HEK293 (cell line): ENCODE measurements around the gene MAP1B.

Experiments used
- ATF2 ChIP-seq: fragments of 450-650 bp; formaldehyde crosslinking; IDR thresholded peaks from 2 replicates; pipeline ENCODE4 v1.5.1; 2016; ENCODE audit warnings: missing biosample characterization, missing genetic modification characterization, low read depth
- BCL11A ChIP-seq: fragments of 450-650 bp; formaldehyde crosslinking; IDR thresholded peaks from 2 replicates; pipeline ENCODE4 v1.5.1; 2016; ENCODE audit warnings: low read depth, missing biosample characterization, missing genetic modification characterization
- GLI4 ChIP-seq: fragments of 450-650 bp; formaldehyde crosslinking; IDR thresholded peaks from 2 replicates; pipeline ENCODE4 v1.5.1; 2016; ENCODE audit warnings: missing biosample characterization, missing genetic modification characterization
- HOXC10 ChIP-seq: sonication (generic); formaldehyde crosslinking; IDR thresholded peaks from 2 replicates; pipeline ENCODE4 v1.8.1; 2023; ENCODE audit warnings: mild to moderate bottlenecking, missing genetic modification reagents
- KLF16 ChIP-seq: fragments of 450-650 bp; formaldehyde crosslinking; IDR thresholded peaks from 2 replicates; pipeline ENCODE4 v1.5.1; 2017; ENCODE audit warnings: missing biosample characterization, missing genetic modification characterization
- MYNN ChIP-seq: fragments of 450-650 bp; formaldehyde crosslinking; IDR thresholded peaks from 2 replicates; pipeline ENCODE4 v1.5.1; 2016; ENCODE audit warnings: missing biosample characterization, missing genetic modification characterization, borderline replicate concordance
- SCRT2 ChIP-seq: fragments of 450-650 bp; formaldehyde crosslinking; IDR thresholded peaks from 2 replicates; pipeline ENCODE4 v1.5.1; 2016; ENCODE audit warnings: missing biosample characterization, missing genetic modification characterization
- SETDB1 ChIP-seq: IDR thresholded peaks from one replicate; pipeline ENCODE4 v1.6.1; 2017; ENCODE audit warnings: mild to moderate bottlenecking, low read length, moderate library complexity, mixed read lengths; ENCODE audit not compliant: insufficient read length
- SP3 ChIP-seq: fragments of 450-650 bp; formaldehyde crosslinking; IDR thresholded peaks from 2 replicates; pipeline ENCODE4 v1.5.1; 2016; ENCODE audit warnings: missing biosample characterization, missing genetic modification characterization
- TRIM28 ChIP-seq: IDR thresholded peaks from 2 replicates; pipeline ENCODE4 v1.6.1; 2011; ENCODE audit warnings: low read length, control low read depth, borderline replicate concordance
- TSHZ1 ChIP-seq: fragments of 450-650 bp; formaldehyde crosslinking; IDR thresholded peaks from 2 replicates; pipeline ENCODE4 v1.5.1; 2016; ENCODE audit warnings: missing biosample characterization, missing genetic modification characterization, borderline replicate concordance
- ZBTB1 ChIP-seq: fragments of 450-650 bp; formaldehyde crosslinking; IDR thresholded peaks from 2 replicates; pipeline ENCODE4 v1.5.1; 2016; ENCODE audit warnings: missing biosample characterization, missing genetic modification characterization
- ZBTB21 ChIP-seq: fragments of 450-650 bp; formaldehyde crosslinking; IDR thresholded peaks from 2 replicates; pipeline ENCODE4 v1.5.1; 2017; ENCODE audit warnings: missing biosample characterization, missing genetic modification characterization
- ZBTB6 ChIP-seq: fragments of 450-650 bp; formaldehyde crosslinking; IDR thresholded peaks from 2 replicates; pipeline ENCODE4 v1.5.1; 2017; ENCODE audit warnings: missing biosample characterization, missing genetic modification characterization
- ZFHX2 ChIP-seq: fragments of 450-650 bp; formaldehyde crosslinking; conservative IDR thresholded peaks from 2 replicates; pipeline ENCODE4 v1.5.1; 2016; ENCODE audit warnings: missing biosample characterization, missing genetic modification characterization
- ZFP41 ChIP-seq: fragments of 450-650 bp; formaldehyde crosslinking; IDR thresholded peaks from 2 replicates; pipeline ENCODE4 v1.5.1; 2016; ENCODE audit warnings: missing biosample characterization, missing genetic modification characterization, borderline replicate concordance
- ZNF121 ChIP-seq: fragments of 450-650 bp; formaldehyde crosslinking; IDR thresholded peaks from 2 replicates; pipeline ENCODE4 v1.5.1; 2016; ENCODE audit warnings: missing biosample characterization, missing genetic modification characterization
- ZNF140 ChIP-seq: fragments of 450-650 bp; formaldehyde crosslinking; IDR thresholded peaks from 2 replicates; pipeline ENCODE4 v1.5.1; 2016; ENCODE audit warnings: missing biosample characterization, missing genetic modification characterization
- ZNF175 ChIP-seq: fragments of 450-650 bp; formaldehyde crosslinking; IDR thresholded peaks from 2 replicates; pipeline ENCODE4 v1.5.1; 2016; ENCODE audit warnings: missing biosample characterization, missing genetic modification characterization
- ZNF18 ChIP-seq: fragments of 450-650 bp; formaldehyde crosslinking; IDR thresholded peaks from 2 replicates; pipeline ENCODE4 v1.5.1; 2016; ENCODE audit warnings: missing biosample characterization, missing genetic modification characterization
- ZNF184 ChIP-seq: fragments of 450-650 bp; IDR thresholded peaks from 2 replicates; pipeline ENCODE4 v1.5.1; 2018; ENCODE audit warnings: missing biosample characterization, mild to moderate bottlenecking, missing genetic modification characterization
- ZNF223 ChIP-seq: fragments of 450-650 bp; formaldehyde crosslinking; IDR thresholded peaks from 2 replicates; pipeline ENCODE4 v1.5.1; 2016; ENCODE audit warnings: missing biosample characterization, missing genetic modification characterization
- ZNF23 ChIP-seq: fragments of 450-650 bp; formaldehyde crosslinking; IDR thresholded peaks from 2 replicates; pipeline ENCODE4 v1.5.1; 2016; ENCODE audit warnings: missing biosample characterization, missing genetic modification characterization, borderline replicate concordance
- ZNF274 ChIP-seq, 2 experiments: fragments of 200-500 bp in 1 of 2; fragments of 450-650 bp in 1 of 2; sonication (Bioruptor generic) in 1 of 2; formaldehyde crosslinking in 1 of 2; IDR thresholded peaks; 2 replicates each; pipeline versions ENCODE4 v1.5.1 to v1.6.1; 2014 to 2016; ENCODE audit warnings: borderline replicate concordance in 1 of 2, inconsistent platforms in 1 of 2, low read length in 1 of 2, missing biosample characterization in 1 of 2, missing genetic modification characterization in 1 of 2
- ZNF366 ChIP-seq: fragments of 450-650 bp; formaldehyde crosslinking; conservative IDR thresholded peaks from 2 replicates; pipeline ENCODE4 v1.5.1; 2016; ENCODE audit warnings: missing biosample characterization, missing genetic modification characterization
- ZNF37A ChIP-seq: fragments of 450-650 bp; IDR thresholded peaks from 2 replicates; pipeline ENCODE4 v1.5.1; 2018; ENCODE audit warnings: missing biosample characterization, missing genetic modification characterization
- ZNF426 ChIP-seq: fragments of 450-650 bp; formaldehyde crosslinking; IDR thresholded peaks from 2 replicates; pipeline ENCODE4 v1.5.1; 2017; ENCODE audit warnings: missing biosample characterization, missing genetic modification characterization, mild to moderate bottlenecking, inconsistent platforms, moderate library complexity
- ZNF529 ChIP-seq: fragments of 450-650 bp; formaldehyde crosslinking; IDR thresholded peaks from 2 replicates; pipeline ENCODE4 v1.5.1; 2017; ENCODE audit warnings: missing genetic modification characterization, missing biosample characterization; ENCODE audit not compliant: insufficient replicate concordance
- ZNF530 ChIP-seq: fragments of 450-650 bp; formaldehyde crosslinking; IDR thresholded peaks from 2 replicates; pipeline ENCODE4 v1.5.1; 2016; ENCODE audit warnings: low read depth, missing biosample characterization, missing genetic modification characterization
- ZNF571 ChIP-seq: fragments of 450-650 bp; formaldehyde crosslinking; IDR thresholded peaks from 2 replicates; pipeline ENCODE4 v1.5.0; 2017; ENCODE audit warnings: missing biosample characterization, missing genetic modification characterization
- ZNF626 ChIP-seq: fragments of 450-650 bp; sonication (Bioruptor Pico); formaldehyde crosslinking; IDR thresholded peaks from 2 replicates; pipeline ENCODE4 v1.5.1; 2018; ENCODE audit warnings: missing biosample characterization, missing genetic modification characterization, inconsistent platforms
- ZNF639 ChIP-seq: fragments of 450-650 bp; formaldehyde crosslinking; IDR thresholded peaks from 2 replicates; pipeline ENCODE4 v1.5.1; 2016; ENCODE audit warnings: missing biosample characterization, missing genetic modification characterization
- ZNF747 ChIP-seq: fragments of 450-650 bp; formaldehyde crosslinking; IDR thresholded peaks from 2 replicates; pipeline ENCODE4 v1.5.1; 2016; ENCODE audit warnings: missing biosample characterization, missing genetic modification characterization

MAP1B gene

GRCh38 chr5:72248410-72248981 is 141.2 kb downstream of the MAP1B start (continued):
- TF ChIP-seq ZNF184 (tag by site-specific recombination) (0 out of 2 replicates have a peak, but pooled peaks have one; percentile 40), ZNF274 (IDR thresholded peaks at IDR 0.05; ENCODE audit: low read length) (no peak), ZNF274 (tag by site-specific recombination; IDR thresholded peaks at IDR 0.05; ENCODE audit: borderline replicate concordance) (no peak), ZNF639 (tag by site-specific recombination) (peak; percentile 58; the same call in 1 of the 2 replicates), GLI4 (tag by site-specific recombination) (no peak), ZNF37A (no peak), ZNF175 (tag by site-specific recombination) (no peak), BCL11A (tag by site-specific recombination) (no peak), ZNF223 (tag by site-specific recombination) (no peak), ZNF366 (tag by site-specific recombination) (peak; percentile 60; the same call in 1 of the 2 replicates), TRIM28 (no peak; the same call in 1 of the 2 replicates), ZNF23 (tag by site-specific recombination) (no peak), ZNF529 (no peak), HOXC10 (no peak), ZNF121 (tag by site-specific recombination) (no peak), ZNF571 (tag by site-specific recombination) (no peak), ZBTB6 (tag by site-specific recombination) (no peak), MYNN (tag by site-specific recombination) (no peak), ZBTB1 (no peak), SETDB1 (no peak), ATF2 (tag by site-specific recombination) (no peak), ZNF626 (no peak), ZNF530 (tag by site-specific recombination) (no peak), ZBTB21 (tag by site-specific recombination) (no peak; the same call in 1 of the 2 replicates), KLF16 (no peak), ZFP41 (tag by site-specific recombination) (no peak), SCRT2 (no peak), ZNF18 (tag by site-specific recombination) (0 out of 2 replicates have a peak, but pooled peaks have one; percentile 18), ZNF426 (tag by site-specific recombination) (no peak), ZNF747 (no peak), ZNF140 (tag by site-specific recombination) (no peak), ZFHX2 (tag by site-specific recombination) (no peak), TSHZ1 (tag by site-specific recombination) (no peak), SP3 (tag by site-specific recombination) (no peak)
